NCI-H748 treated with DMSO at 0.1 percent for 48 hours (cell line): ENCODE results near the gene SMG6.

Source experiments
- DNase-seq: peaks from one replicate; lab custom pipeline; 2025; lab: John Stamatoyannopoulos, UW

SMG6 gene

GRCh38 chr17:2060681-2061440, 242.7 kb downstream of the SMG6 start:
- DNase-seq, result no peak

- DNase-seq, result no peak
Measured at GRCh38 chr17:2060385-2060658, 243.3 kb downstream of the SMG6 start.

GRCh38 chr17:2059547-2060384, 243.8 kb downstream of the SMG6 start:
- DNase-seq, result no peak

- DNase-seq, result no peak
Measured at GRCh38 chr17:2058586-2059546, 244.7 kb downstream of the SMG6 start.

GRCh38 chr17:2057760-2058585, 245.6 kb downstream of the SMG6 start:
- DNase-seq, result no peak

- DNase-seq, result no peak
Measured at GRCh38 chr17:2057175-2057759, 246.3 kb downstream of the SMG6 start.

GRCh38 chr17:2056206-2057174, 247.1 kb downstream of the SMG6 start:
- DNase-seq, result no peak

GRCh38 chr17:2055292-2056205, 248.0 kb downstream of the SMG6 start:
- no peak for DNase-seq

GRCh38 chr17:2054512-2055291, 248.9 kb downstream of the SMG6 start, which contains the start of gene HIC1:
TSS of gene HIC1 (plus strand) at chr17:2055103. CDS start at chr17:2056691, 1,588 bp downstream.
- peak; percentile 66 for DNase-seq

- DNase-seq, result no peak
Measured at GRCh38 chr17:2054262-2054511, 249.4 kb downstream of the SMG6 start.

GRCh38 chr17:2053380-2054261, 250.0 kb downstream of the SMG6 start:
- peak; percentile 63 for DNase-seq

GRCh38 chr17:2051933-2052559, 251.5 kb downstream of the SMG6 start:
- DNase-seq, result no peak

- DNase-seq, result peak; percentile 17
Measured at GRCh38 chr17:2051061-2051932, 252.3 kb downstream of the SMG6 start.

GRCh38 chr17:2050300-2051060, 253.1 kb downstream of the SMG6 start:
- peak; percentile 49 for DNase-seq
